Activated naive CD4-positive, alpha-beta T cell (primary cell): ENCODE measurements around the gene LCOR.
"Not testable (repeated sequence)": the region's sequence is repeated elsewhere in the genome, so short reads cannot be mapped to it uniquely, and the experiment has no call there.

Source experiments
- DNase-seq, 4 experiments: peaks; one replicate each; lab custom pipeline; 2025; lab: John Stamatoyannopoulos, UW

LCOR gene

GRCh38 chr10:96935810-96936209 lies 103.7 kb downstream of the LCOR start:
- no peak for DNase-seq

DNA sequence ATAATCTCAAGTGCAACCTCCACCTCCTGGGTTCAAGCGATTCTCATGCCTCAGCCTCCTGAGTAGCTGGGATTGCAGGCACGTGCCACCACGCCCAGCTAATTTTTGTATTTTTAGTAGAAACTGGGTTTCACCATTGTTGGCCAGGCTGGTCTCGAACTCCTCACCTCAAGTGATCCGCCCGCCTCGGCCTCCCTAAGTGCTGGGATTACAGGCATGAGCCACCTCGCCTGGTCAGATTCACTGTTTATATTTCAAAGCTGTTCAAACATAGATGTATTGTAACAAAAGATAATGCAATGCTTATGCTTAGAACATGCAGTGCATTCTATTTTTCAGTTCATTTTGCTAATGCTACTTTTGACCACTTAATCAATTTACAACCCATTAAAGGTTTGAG lies 111.1 kb downstream of the LCOR start:
- DNase-seq = not testable (repeated sequence)

GRCh38 chr10:96947036-96947435 lies 114.9 kb downstream of the LCOR start:
- DNase-seq = no peak

DNA sequence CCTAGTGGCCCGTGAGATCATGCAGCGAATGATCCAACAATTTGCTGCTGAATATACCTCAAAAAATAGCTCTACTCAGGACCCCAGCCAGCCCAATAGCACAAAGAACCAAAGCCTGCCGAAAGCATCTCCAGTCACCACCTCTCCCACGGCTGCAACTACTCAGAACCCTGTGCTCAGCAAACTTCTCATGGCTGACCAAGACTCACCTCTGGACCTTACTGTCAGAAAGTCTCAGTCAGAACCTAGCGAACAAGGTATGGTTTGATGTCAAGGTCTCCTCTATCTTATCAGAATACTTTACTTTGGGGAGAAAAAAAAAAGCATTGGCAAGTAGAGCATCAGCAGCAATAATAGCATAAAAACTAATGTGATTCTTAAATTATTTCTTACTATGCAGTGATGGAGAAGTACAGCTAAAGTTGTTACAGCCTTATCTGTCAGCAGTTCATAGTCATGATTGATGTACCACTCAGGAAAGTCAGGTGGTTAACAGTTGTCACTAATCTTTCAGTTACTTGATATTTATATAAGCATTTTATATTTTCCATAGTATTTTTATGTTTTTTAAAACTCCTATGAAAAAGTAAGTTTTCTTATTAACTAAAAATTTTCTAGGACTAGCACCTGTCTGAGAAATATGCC lies 117.1 kb downstream of the LCOR start:
- DNase-seq = no peak

GRCh38 chr10:96951954-96952353 lies 119.9 kb downstream of the LCOR start:
- no peak for DNase-seq

DNA sequence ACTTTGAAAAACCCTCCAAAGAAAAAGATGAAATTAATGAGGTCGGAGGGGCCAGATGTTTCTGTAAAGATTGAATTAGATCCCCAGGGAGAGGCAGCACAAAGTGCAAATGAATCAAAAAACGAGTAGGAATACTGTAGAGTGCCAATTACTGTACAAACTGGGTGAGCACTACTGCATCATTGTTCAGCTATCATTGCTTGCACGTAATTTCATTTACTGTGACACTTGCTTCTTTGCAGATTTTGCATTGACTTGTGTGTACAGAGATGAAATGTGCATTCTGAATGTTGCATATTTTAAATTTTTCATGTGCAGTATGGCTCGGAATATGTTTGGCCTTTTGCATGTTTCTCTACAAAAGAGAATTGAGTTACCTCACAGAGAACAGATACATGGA lies 123.7 kb downstream of the LCOR start:
- DNase-seq = no peak

DNA sequence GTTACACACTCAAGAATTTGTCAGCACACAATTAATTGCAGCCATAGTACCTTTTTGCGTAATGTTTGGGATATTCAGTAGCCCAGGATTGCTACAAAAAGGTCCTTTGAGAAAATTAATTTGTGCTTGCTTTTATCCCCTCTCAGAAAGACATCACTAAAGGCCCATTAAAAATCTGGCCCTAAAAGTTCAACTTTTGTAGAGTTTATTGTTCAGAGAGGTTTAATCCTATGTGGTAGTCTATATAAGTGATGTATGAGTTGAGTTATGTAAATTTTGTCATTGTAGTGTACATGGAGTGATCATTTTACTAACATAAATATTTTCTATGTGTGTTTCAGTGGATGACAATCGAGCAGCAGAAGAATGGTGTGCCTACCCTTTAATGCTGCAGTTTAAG lies 126.0 kb downstream of the LCOR start:
- DNase-seq = no peak

DNA sequence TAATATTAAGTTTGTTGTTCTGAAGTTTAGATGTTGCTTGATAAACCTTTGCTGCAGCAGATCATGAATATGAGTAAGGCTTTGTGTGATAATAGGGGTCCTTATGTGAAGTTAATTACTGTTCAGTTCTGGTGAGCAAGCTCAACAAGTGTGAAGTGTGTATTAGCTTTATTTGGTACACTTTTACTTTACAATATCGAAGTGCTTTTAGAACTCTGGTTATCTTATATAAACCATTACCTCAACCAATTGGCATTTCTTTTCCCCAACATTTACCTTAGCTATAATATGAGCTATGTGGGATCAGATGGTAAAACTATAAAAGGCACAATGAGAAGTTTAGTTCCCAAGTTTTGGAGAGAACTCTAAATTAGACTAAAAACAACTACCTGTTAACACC lies 127.6 kb downstream of the LCOR start:
- DNase-seq = no peak

DNA sequence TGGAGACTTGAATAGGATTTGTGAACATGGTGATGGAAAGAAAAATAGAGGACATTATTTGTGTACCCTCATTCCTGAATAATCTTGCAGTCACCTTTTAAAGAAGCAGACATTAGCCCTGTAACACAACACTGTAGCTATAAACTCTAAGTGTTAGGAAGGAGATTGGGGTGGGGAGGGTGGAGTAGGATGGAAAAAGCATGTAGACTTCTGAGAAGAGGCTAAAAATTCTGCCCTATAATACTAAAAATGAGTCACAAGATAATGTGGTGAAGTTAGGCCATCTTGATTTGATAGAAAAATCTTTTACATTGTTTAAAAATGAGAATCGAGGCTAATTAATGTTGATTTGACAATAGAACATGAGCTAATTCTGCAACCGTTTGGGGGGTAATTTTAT lies 128.8 kb downstream of the LCOR start:
- no peak for DNase-seq

GRCh38 chr10:96964131-96964530 lies 132.0 kb downstream of the LCOR start:
- DNase-seq = no peak

GRCh38 chr10:96967847-96968246 lies 135.7 kb downstream of the LCOR start:
- DNase-seq = no peak

- DNase-seq = no peak
These were observed 136.8 kb downstream of the LCOR start for GRCh38 chr10:96968682-96969423.

DNA sequence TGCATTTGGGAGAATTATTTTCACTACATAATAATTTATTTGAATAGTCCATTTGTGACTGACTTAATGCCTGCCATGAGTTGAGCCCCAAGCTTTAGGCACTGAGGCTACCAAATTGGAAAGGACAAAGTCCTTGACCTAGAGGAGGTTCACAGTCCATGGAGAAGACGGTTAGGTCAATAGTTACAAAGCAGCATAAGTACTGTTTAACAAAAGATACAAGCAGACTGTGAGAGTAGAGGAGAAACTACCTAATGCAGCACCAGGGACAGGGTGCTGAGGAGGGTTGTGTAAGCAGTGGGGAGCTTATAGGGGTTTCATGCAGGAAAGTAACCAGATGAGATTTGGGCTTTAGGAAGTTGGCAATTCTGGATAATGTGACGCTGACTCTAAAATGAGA lies 139.2 kb downstream of the LCOR start:
- no peak for DNase-seq

GRCh38 chr10:96972264-96972663 lies 140.2 kb downstream of the LCOR start:
- DNase-seq = no peak

- DNase-seq = no peak
These were observed 142.0 kb downstream of the LCOR start for GRCh38 chr10:96973809-96974747.

GRCh38 chr10:96975136-96975535 lies 143.0 kb downstream of the LCOR start:
- DNase-seq = no peak

GRCh38 chr10:96978621-96979154 lies 146.6 kb downstream of the LCOR start:
- no peak for DNase-seq

GRCh38 chr10:96982149-96982930 lies 150.2 kb downstream of the LCOR start:
- DNase-seq = no peak

DNA sequence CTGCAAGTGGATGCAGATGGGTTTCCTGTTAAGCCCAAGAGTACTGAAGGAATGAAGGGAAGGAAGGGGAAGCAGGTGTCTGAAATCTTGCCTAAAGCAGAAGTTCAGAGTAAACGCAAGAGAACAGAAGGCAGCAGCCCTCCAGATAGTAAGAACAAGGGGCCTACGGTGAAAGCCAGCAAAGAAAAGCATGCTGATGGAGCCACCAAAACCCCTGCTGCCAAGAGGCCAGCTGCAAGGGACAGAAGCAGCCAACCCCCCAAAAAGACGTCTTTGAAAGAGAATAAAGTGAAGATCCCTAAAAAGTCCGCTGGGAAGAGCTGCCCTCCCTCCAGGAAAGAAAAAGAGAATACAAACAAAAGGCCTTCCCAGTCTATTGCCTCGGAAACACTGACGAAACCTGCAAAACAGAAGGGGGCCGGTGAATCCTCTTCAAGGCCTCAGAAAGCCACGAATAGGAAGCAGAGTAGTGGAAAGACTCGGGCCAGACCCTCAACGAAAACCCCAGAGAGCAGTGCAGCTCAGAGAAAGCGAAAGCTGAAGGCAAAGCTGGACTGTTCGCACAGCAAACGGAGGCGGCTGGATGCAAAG lies 152.5 kb downstream of the LCOR start:
- no peak for DNase-seq

DNA sequence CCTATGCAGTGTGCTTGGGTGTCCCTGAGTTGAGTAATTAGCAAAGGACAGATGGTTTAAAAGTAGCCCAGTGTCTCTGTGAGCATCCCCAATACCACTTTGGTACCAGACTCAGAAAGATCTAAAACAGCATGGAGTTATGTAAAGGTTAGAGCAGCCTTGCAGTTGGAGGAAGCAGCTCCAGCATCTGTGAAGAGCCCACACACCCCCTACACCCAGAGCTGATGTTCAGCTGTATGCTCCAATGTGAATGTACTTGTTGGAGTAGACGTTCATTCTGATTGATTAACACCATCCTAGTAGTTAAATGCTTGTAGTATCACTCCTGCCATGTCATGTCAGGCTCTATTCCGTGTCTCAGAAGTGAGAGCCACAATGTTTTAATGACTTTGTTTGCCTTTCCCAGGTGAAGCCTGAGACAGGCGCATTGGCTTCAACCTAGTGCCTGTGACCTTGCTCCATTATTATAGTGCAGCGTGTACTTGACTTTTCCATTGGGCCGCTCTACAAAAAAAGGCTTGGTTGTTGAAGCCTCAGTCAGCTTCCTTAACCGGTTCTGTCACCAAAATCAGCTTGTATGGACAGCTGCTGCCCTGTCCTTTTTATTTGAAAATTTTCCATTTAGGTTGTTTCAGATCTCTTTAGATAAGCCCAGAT lies 154.2 kb downstream of the LCOR start:
- DNase-seq = no peak
